HG02623 (cell line): ENCODE results near the gene TRAF3IP1.

Experiments
- ATAC-seq: cut with Tn5 transposase; IDR thresholded peaks from one replicate; pipeline ENCODE4 v1.9.1; 2021; ENCODE audit warnings: moderate library complexity; ENCODE audit not compliant: unreplicated experiment

The TRAF3IP1 gene

DNA sequence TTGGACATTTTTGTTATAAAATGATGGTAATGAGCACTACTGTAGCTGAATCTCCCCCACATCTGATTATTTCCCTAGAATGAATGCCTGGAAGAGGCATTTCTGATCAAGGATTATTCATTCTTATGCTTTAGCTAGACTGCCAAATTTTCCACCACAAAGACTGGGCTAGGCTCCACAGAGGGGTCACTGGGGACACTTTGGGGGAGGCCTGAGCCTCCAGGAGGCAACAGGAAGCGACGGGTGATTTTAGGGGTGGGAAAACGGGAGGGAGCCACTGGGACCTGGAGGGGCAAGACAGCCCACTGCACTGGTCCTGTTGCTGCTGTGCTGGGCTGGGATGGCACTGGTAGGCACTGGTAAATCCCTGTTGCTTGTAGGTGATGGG, 104.0 kb downstream of the TRAF3IP1 start:
- no peak for ATAC-seq

DNA sequence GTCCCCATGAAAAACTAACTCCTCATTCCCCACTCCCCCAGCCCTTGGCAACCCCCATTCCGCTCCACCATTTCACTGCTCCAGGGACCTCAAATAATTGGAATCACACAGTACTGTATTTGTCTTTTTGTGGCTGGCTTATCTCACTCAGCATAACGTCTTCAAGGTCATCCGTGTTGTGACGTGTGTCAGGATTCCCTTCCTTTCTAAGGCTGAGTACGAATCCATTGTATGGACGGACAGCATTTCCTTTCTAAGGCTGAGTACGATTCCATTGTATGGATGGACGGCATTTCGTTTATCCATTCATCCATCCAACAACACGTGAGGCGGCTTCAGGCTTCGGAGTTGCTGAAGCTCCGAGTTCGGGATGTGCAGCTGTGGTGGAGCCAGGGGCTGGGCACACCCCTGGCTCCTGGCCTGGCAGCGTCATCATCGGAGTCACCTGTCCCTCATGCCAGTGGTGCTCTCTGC, 105.2 kb downstream of the TRAF3IP1 start:
- no peak for ATAC-seq

DNA sequence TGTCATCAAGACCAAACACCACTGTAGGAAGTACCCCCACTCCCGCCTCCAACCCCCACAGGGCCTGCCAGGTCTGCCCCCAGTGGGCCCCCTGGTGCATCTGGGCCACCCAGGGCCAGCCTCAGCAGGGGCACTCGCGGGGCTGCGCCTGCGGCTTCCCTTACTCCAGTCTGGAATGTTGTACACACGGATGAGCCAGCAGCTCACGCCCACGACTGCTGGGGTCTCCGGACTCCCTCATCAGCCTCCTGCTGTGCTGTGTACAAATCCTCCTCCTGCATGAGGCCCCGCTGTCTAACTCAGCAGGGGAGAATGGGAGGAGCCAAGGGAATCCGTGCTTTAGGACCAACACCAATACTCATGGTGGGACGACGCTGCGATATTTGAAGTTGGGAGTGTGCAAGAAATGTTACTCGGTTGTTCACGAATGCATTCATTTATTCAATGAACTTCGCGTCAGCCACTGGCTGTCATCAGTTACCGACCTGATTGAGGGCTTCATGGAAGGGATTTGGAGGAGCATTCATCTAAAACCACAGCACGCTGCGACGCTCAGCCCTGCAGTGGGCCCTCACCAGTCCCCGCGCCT, 105.8 kb downstream of the TRAF3IP1 start:
- peak; percentile 4 for ATAC-seq

DNA sequence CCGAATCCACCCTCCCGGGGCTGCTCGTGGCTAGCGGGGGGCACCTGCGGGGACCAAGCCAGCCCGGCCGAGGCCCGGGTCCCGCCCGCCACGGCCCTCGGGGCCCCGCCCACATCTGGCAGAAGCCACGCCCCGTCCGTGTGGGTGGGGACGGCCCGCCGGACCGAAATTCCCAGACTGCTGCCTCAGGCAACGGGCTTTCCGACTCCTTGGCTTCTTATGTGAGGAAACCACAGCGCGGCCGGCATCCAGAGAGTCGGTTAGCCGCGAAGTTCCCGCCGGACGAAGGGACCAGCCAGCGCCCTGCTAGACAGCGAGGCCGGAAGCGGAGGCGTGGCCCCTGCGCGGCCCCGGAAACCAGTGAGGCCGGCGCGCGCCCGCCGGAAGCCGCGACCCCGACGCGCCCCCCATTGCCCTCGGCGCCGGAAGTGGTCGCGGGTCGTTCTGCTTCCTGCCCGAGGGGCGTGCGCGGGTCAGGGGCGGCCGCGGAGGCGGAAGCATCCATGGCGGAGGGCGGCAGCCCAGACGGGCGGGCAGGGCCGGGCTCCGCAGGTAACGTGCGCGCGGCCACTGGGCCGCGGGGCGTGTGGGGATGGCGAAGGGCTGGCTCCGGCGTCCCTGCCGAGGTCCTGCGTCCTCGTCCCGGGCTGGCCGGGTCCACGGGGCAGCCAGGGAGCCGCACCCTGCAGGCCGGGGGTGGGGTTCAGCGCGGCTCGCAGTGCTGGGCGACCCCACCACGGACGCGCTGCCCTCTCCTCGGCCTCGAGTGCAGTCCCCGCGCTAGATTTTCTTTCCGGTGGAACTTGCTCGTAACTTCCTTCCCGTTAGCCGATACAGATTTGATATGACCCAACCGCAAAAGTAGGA, 106.5 kb downstream of the TRAF3IP1 start, which contains the start of gene ASB1:
ASB1 (plus strand) TSS at position 360 of the 867 bp plus-strand sequence; CDS start at position 504, 144 bp downstream.
- ATAC-seq = peak; percentile 71

DNA sequence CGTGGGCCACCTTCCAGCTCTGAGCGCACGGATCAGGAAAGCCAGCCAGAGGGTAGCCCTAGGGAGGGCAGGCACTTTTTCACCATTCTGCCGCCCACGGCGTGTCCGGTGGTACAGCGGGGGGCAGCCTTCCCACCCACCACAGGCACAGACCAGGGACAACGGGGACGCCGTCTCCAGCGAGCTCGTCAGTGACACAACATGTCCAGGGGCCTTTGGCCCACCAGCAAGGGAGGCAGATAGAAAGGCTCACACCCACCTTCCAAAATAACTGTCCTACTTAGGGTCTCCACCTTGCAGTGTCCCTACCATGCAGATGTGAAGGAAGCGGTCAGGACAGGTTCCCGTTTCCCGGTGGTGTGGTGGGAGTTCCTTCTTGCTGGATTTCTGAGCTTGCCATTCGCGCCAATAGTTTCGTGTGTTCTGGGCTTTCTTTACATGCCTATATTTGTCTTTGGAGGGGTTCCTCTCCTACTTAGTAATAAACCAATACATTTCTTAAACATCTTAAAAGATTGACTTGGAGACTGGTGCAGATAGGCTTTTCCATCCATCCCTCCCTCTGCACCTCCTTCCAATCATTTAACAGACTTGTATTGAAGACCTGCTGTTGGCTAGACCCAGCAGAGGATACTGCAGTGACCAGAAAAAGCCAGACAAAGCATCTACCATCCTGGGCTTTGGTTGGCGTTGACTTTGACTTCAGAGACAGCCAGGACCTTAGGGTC, 107.3 kb downstream of the TRAF3IP1 start:
- no peak for ATAC-seq

DNA sequence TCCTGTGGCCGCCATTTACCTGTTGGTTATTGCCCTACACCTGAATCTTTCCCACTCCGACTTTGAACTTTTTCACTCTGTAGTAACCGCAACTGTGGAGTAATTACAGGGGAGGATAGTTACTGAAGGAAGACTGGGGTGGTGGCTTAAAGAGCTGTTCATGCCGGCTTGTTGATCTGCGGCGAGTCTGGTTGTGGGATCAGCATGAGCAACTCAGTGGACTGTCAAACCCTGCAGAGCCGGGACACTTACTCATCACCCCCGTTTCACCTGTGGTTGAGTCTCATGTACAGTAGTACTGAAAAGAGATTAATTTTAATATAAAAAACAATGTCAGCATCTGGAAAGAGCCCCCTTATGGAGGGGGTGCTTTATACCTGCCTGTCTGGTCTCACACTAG, 108.5 kb downstream of the TRAF3IP1 start:
- no peak for ATAC-seq

DNA sequence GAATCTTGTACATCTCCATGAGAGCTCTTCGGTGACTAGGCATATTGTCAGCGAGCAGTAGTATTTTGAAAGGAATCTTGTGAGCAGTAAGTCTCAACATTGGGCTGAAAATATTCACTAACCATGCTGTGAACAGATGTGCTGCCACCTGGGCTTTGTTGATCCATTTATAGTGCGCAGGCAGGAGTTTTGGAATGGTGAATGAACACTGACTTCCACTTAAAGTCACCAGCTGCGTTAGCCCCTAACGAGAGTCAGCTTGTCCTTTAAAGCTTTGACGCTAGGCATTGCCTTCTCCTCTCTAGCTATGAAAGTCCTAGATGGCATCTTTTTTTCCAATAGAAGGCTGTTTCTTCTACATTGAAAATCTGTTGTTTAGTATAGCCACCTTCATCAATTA, 110.5 kb downstream of the TRAF3IP1 start:
- ATAC-seq = no peak

DNA sequence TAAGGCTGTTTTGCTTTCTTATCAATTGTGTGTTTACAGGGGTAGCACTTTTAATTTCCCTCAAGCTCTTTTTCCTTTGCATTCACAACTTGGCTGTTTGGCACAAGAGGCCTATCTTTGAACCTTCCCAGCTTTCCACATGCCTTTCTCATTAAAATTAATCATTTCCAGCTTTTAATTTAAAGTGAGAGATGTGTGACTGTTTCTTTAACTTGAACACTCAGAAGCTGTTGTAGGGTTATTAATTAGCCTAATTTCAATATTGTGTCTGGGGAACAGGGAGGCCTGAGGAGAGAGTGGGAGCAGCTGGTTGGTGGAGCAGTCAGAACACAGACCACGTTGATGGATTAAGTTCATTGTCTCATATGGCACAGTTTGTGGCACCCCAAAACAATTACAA, 111.1 kb downstream of the TRAF3IP1 start:
- ATAC-seq = no peak

DNA sequence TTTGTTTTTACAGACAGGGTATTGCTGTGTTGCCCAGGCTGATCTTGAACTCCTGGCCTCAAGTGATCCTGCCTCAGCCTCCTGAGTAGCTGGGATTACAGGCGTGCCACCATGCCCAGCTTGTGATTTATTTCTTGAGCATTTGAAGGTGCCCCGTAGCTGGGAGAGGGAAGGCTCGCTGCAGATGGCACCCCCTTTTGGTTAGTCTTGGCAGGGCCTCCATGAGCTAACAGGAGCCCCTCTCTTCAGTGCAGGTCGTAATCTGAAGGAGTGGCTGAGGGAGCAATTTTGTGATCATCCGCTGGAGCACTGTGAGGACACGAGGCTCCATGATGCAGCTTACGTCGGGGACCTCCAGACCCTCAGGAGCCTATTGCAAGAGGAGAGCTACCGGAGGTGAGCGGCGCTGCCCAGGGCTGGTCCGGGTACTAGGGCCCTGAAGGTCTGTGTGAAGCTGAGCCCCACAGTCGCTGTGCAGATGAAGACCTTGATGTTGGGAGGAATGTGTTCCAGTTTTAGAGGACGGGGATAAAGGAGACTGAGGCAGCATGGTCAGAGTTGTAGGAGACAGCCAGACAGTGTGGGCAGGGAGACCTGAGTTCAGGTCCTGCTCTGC, 113.1 kb downstream of the TRAF3IP1 start:
- no peak for ATAC-seq

DNA sequence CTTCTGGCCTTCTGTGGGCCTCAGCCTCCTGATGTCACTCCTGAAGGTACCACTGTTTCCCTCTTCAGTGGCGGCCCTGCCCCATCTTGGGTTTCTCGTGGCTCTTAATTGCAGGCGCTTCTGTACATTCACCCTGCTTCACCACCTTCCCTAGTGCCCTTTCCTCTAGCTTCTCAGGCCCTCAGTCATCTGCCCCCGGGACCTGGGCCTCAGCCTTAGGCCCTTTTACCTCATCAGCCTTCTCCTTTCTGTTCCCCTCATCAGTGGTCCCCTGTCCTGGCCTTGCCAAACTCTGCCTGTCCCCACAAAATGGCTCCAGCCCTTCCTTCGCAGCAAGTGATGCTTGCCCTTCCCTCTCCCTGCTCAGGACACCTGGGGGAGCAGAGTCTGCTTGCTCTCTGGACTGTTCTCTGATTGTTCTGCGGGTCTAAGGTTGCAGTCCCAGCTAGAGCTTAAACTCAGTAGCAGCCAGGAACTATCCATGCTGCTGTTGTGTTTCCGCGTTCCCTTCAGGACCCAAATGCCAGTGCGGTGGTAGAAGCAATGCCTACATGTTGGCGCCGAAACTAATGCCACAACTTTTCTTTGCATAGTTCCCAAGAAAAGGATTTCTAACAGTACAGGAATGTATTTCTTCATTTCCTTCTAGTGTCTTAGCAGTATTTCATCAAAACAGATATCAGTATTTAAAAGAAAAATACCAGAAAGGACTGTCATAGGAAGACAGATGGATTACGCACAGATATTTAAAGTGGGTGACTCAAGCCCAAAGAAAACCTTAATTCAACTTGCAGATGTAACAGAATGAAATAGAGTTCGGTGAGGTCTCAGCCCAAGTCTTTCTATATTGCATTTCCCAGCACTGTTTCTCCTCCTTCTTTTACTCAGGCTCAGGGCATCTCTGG, 113.9 kb downstream of the TRAF3IP1 start:
- ATAC-seq = no peak

DNA sequence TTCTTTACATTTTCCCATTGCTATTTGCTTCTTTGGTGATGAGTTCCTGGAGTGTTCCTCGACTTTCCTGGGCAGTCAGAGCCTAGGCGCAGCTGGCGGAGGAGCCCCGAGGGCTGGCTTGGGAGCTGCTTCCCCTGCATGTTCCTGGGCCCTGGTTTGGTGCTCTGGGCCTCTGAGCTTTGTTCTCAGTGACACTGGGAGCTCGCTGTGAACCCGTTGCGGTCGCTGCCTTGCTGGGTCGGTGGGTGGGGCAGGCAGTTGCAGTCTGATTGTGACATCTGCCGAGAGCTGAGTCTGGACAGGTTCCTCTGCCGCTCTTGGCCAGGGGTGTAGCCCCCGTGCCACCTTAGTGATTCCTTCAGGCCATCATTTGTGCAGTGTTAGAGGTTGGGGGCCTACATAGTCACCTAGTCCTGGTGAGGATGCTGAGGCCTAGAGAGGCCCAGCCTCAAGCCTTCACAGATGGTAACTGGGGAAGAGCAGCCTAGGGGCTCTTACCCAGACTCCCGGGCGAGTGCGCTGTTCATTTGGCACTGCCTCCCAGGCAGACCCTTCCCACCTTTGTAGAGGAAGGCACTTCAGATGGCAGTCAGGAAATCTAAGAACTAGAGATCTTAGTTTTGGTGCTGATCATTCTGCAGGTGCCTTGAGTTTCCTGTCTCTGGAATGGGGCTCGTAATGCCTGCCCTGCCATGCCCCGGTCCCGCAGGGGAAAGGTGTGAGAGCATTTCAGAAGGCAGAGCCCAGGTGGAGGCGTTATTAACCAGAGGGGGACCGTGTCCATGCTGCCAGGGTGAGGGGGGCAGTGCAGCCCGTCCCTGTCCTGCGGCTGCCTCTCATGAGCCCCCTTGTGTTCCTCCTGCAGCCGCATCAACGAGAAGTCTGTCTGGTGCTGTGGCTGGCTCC, 114.8 kb downstream of the TRAF3IP1 start:
- ATAC-seq = no peak

DNA sequence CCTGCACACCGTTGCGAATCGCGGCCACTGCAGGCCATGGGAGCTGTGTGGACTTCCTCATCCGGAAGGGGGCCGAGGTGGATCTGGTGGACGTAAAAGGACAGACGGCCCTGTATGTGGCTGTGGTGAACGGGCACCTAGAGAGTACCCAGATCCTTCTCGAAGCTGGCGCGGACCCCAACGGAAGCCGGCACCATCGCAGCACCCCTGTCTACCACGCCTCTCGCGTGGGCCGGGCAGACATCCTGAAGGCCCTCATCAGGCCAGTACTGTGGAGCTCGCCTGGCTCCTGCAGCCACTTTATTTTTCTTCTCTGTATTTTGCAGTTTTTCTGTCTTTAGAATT, 115.4 kb downstream of the TRAF3IP1 start:
- ATAC-seq = no peak

DNA sequence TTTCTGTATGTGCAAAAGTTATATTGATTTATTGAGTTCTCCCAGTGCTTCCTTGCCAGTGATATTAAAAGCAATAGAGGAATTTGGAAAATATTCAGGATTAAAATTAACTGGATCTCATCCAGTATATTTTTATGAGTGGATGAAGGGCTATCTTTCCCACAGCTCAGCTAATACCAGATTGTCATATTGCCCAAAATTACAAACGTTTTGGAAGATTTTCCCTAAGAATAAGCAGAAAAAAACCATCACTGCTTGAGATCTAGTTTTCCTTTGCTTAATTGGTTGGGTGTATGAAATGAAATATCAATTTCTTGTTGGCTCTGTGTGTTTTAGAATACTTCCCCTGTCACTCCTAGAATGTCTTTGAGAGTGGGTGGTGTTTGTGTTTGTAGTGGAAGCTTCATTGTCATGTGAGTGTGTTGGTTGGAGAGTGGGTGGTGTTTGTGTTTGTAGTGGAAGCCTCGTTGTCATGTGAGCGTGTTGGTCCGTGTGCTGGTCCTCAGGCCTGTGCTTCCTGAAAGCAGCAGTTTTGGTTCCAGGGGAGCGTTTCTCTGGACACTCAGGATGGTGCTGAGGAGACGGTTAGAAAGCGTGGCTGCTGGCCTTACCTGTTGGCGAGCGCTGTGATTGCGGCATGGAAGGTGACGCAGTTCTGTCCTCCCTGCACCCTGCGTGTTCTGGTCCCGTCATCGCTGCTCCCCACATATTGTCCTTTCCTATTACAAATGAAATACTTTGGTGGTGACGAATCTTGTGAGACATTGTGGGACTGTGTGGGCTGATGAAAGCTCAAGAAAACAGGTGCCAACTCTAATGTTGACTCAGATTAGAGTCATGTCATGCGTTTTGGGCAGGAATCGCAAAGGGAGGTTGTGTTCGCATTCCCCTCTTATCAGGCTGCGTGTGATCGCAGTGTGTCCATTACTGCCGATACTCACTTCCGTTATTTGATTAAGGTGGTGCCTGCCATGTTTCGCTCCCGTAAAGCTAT, 118.8 kb downstream of the TRAF3IP1 start:
- no peak for ATAC-seq

DNA sequence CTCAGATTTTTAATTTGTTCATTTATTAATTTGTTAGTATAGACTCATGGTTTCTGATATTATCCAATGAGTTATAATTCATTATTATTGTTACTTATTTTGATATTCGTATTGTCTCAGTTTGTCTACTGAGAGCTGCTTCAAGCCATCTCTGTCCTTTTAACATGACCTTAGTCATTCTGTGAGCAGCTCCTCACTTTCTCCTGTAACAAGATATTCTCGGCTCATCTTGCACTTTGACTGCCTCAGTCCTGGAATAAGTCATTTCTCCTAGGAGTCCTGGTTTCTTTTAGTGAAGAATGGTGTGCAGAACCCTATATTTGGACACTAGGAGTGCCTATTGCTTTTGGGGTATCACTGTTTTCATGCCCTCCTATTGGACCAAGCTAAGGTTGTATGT, 119.6 kb downstream of the TRAF3IP1 start:
- no peak for ATAC-seq

DNA sequence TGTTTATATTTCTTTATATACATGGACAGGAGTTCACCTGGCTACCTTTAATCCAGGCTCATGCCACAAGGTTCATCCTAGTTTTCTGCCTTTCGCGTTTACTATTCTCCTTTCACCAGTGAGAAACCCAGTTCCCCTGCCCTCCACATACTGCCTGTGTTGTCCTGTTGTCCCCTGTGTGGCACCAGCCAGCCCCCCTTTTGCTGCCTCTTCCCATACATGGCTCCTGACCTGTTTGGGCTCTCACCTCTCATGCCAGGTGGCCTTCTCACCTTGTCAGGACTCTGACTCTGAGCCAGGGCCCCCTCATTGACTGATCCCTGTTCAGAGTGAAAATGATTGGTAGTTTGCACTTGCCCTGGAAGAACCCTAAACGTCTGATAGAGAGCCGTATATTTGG, 120.0 kb downstream of the TRAF3IP1 start:
- no peak for ATAC-seq

DNA sequence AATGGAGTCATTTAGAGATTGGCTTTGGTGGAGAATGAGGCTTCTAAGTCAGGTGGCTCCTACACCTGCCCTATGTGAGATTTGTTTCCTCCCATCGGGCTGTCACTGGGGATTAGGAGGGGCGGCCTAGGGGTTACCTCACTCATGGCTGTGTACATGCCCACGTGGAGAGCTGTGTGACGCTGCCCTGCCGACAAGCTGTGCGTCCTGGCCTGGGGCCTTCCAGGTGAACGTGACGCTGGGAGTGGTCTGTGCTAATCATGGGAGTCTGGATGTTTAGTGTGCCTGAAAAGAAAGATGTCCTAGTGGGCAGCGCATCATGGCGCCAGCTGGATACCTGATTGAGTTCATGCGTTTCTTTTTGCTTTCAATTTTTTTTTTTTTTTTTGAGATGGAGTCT, 120.4 kb downstream of the TRAF3IP1 start:
- no peak for ATAC-seq

DNA sequence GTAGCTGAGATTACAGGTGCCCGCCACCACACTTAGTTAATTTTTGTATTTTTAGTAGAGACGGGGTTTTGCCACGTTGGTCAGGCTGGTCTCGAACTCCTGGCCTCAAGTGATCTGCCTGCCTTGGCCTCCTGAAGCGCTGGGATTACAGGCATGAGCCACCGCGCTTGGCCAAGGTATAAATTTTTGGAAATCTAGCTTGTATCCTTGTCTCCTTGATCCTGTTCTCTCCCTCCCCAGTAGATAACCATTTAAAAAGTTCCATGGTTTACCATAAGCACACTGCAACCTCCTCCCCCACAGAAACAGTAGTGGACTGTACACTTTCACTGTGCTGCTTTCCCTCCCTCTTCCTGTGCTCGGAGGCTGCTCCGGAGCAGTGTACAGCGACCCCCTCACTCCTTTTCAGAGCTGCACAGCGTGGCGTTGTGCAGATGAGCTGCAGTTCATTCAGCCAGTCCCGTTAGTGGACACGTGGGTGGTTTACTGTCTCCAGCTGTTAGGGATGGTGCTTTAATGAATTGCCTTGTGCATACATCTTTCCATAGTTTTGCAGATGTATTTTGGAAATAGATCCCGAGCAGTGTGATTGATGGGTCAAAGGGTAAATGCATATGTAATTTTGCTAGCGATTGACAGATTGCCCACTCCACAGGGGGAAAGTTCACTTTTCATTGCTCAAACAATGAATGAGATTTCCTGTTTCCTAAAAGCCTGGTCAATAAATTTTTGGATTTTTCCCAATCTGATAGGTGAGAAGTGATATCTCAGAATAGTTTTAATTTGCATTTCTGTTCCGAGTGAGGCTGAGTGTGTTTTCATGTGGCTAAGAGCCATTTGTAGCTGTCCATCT, 121.2 kb downstream of the TRAF3IP1 start:
- ATAC-seq = no peak
